SU-DHL-6 (cell line): ENCODE results near the gene TTLL8.

Experiments used
- H2AFZ ChIP-seq: fragments of 200-600 bp; sonication (generic); 2 replicates; pipeline ENCODE4 v1.6.1; 2014; ENCODE audit warnings: low read depth, mild to moderate bottlenecking, moderate library complexity, mixed read lengths, antibody characterized with exemption, low read length; ENCODE audit not compliant: severe bottlenecking
- H3F3A ChIP-seq: fragments of 200-600 bp; shearing (Covaris generic); 2 replicates; pipeline ENCODE4 v1.6.0; 2016; ENCODE audit warnings: antibody characterized with exemption, mild to moderate bottlenecking; ENCODE audit not compliant: insufficient read depth
- H3K27ac ChIP-seq: fragments of 200-600 bp; sonication (generic); 2 replicates; pipeline ENCODE4 v1.5.1; 2016; ENCODE audit warnings: low read depth, mild to moderate bottlenecking, low read length, moderate library complexity, mixed read lengths
- H3K27me3 ChIP-seq: fragments of 200-600 bp; sonication (generic), shearing (Covaris generic); 2 replicates; pipeline ENCODE4 v1.6.0; 2014; ENCODE audit warnings: mild to moderate bottlenecking, low read length
- H3K36me3 ChIP-seq: fragments of 200-600 bp; sonication (generic); 2 replicates; pipeline ENCODE4 v1.6.1; 2014; ENCODE audit warnings: mild to moderate bottlenecking, low read length, mixed read lengths
- H3K4me2 ChIP-seq: fragments of 300-600, 200-600 bp; shearing (Covaris generic), sonication (generic); 2 replicates; pipeline ENCODE4 v1.6.0; 2014; ENCODE audit warnings: low read length, low read depth, mild to moderate bottlenecking; ENCODE audit not compliant: poor library complexity, severe bottlenecking
- H3K4me3 ChIP-seq: fragments of 200-600 bp; sonication (generic); 2 replicates; pipeline ENCODE4 v1.5.1; 2014; ENCODE audit warnings: antibody characterized with exemption, low read length, mild to moderate bottlenecking, mixed read lengths; ENCODE audit not compliant: insufficient read depth, poor library complexity, severe bottlenecking
- H3K79me2 ChIP-seq: fragments of 200-600 bp; sonication (generic); 2 replicates; pipeline ENCODE4 v1.6.1; 2014; ENCODE audit warnings: mild to moderate bottlenecking, low read length, moderate library complexity; ENCODE audit not compliant: insufficient read depth
- H3K9ac ChIP-seq: fragments of 200-600 bp; sonication (generic); 2 replicates; pipeline ENCODE4 v1.7.0; 2014; ENCODE audit warnings: mild to moderate bottlenecking, low read length
- H3K9me2 ChIP-seq: fragments of 200-600 bp; sonication (generic); replicated peaks from 2 replicates; pipeline ENCODE4 v1.6.1; 2014; ENCODE audit warnings: low read length; ENCODE audit not compliant: insufficient read depth
- H3K9me3 ChIP-seq: fragments of 200-600 bp; sonication (generic); 2 replicates; pipeline ENCODE4 v1.6.1; 2014; ENCODE audit warnings: low read length, mixed read lengths; ENCODE audit not compliant: insufficient read depth
- H4K20me1 ChIP-seq: fragments of 200-600 bp; sonication (generic); 2 replicates; pipeline ENCODE4 v1.6.1; 2014; ENCODE audit warnings: low read depth, mild to moderate bottlenecking, antibody characterized with exemption, low read length, moderate library complexity, mixed read lengths
- CTCF ChIP-seq: fragments of 200-600 bp; sonication (generic); IDR thresholded peaks from one replicate; pipeline ENCODE4 v1.5.1; 2017; ENCODE audit warnings: antibody characterized with exemption, mild to moderate bottlenecking, low read length, moderate library complexity; ENCODE audit not compliant: insufficient read depth, poor library complexity, severe bottlenecking
- EZH2phosphoT487 ChIP-seq: fragments of 200-600 bp; sonication (generic), shearing (Covaris generic); conservative IDR thresholded peaks from 2 replicates; pipeline ENCODE4 v1.6.1; 2018; ENCODE audit warnings: mild to moderate bottlenecking, antibody characterized with exemption, low read length, moderate library complexity, mixed read lengths

The TTLL8 gene

GRCh38 chr22:50058061-50058905, at the start of gene TTLL8:
Gene TTLL8 (minus strand): TSS chr22:50058298.
- Histone ChIP-seq H3K27ac (no peak within 1 kb of the TSS), H3F3A (no peaks in the 10 kb centered on the region), H3K9ac (no peak within 1 kb of the TSS), H2AFZ (no peak within 1 kb of the TSS), H3K9me2 (no peaks in the 10 kb centered on the region), H3K4me2 (no peak within 1 kb of the TSS), H4K20me1 (no peaks in the 10 kb centered on the region), H3K27me3 (no peaks in the 10 kb centered on the region), H3K4me3 (no peak within 1 kb of the TSS), H3K9me3 (peaks cover 5% of the 10 kb centered on the region; the same call in 1 of the 2 replicates), H3K79me2 (no peaks in the 10 kb centered on the region), H3K36me3 (no peaks in the 10 kb centered on the region)
- TF ChIP-seq EZH2phosphoT487: no peak
- no peak for TF ChIP-seq CTCF

- H3K27ac ChIP-seq: no peak overlapping the region
- TF ChIP-seq EZH2phosphoT487: no peak
- no peak for TF ChIP-seq CTCF
- no peak overlapping the region for H2AFZ ChIP-seq
Observed at GRCh38 chr22:50107529-50107928, 49.4 kb upstream of the TTLL8 start.

GRCh38 chr22:50105208-50106100, 47.4 kb upstream of the TTLL8 start:
- no peaks in the 10 kb centered on the region for H3K36me3 ChIP-seq
- H3K27me3 ChIP-seq: no peaks in the 10 kb centered on the region
- no peaks in the 10 kb centered on the region for H4K20me1 ChIP-seq
- no peak overlapping the region for H3K27ac ChIP-seq
- H3K79me2 ChIP-seq: no peaks in the 10 kb centered on the region
- H3K9ac ChIP-seq: no peak overlapping the region
- TF ChIP-seq CTCF (no peak), EZH2phosphoT487 (no peak)
- no peak overlapping the region for H2AFZ ChIP-seq
- no peaks in the 10 kb centered on the region for H3F3A ChIP-seq
- no peaks in the 10 kb centered on the region for H3K9me2 ChIP-seq
- no peaks in the 10 kb centered on the region for H3K9me3 ChIP-seq
- no peak overlapping the region for H3K4me2 ChIP-seq
- H3K4me3 ChIP-seq: no peak overlapping the region

More at GRCh38 chr22:50107529-50107928, 49.4 kb upstream of the TTLL8 start:
- H3K9me3 ChIP-seq: no peaks in the 10 kb centered on the region
- H3K79me2 ChIP-seq: no peaks in the 10 kb centered on the region
- H3K9ac ChIP-seq: no peak overlapping the region
- H3K9me2 ChIP-seq: no peaks in the 10 kb centered on the region
- H3F3A ChIP-seq: no peaks in the 10 kb centered on the region
- H3K36me3 ChIP-seq: no peaks in the 10 kb centered on the region
- H3K4me2 ChIP-seq: no peak overlapping the region
- no peak overlapping the region for H3K4me3 ChIP-seq
- no peaks in the 10 kb centered on the region for H3K27me3 ChIP-seq
- H4K20me1 ChIP-seq: no peaks in the 10 kb centered on the region
